Astrocyte (in vitro differentiated cells and primary cell): Measurements from ENCODE around the gene C16orf95. TPM values are rescaled to one million over a fixed set of nuclear protein-coding genes. Genes with fewer than 3 reads are reported as not detected.

Experiments used
- DNase-seq: peaks from one replicate; pipeline ENCODE4 v3.0.0-alpha.2; 2010; ENCODE audit warnings: low read depth
- FAIRE-seq: peaks from 2 replicates; lab custom pipeline; 2011; peaks lifted over from hg19 to GRCh38; lab: Jason Lieb, UNC
- H2AFZ ChIP-seq: 2 replicates; pipeline ENCODE4 v1.6.0; 2012; ENCODE audit warnings: low read depth, low read length, inconsistent platforms
- H3K27ac ChIP-seq: 2 replicates; pipeline ENCODE4 v1.5.1; 2011; ENCODE audit warnings: low read depth, low read length, inconsistent platforms
- H3K27me3 ChIP-seq: 2 replicates; pipeline ENCODE4 v1.6.0; 2011; ENCODE audit warnings: low read length, inconsistent platforms; ENCODE audit not compliant: insufficient read depth
- H3K36me3 ChIP-seq: 2 replicates; pipeline ENCODE4 v1.5.1; 2011; ENCODE audit warnings: low read length, inconsistent platforms; ENCODE audit not compliant: insufficient read depth
- H3K4me1 ChIP-seq: 2 replicates; pipeline ENCODE4 v1.5.1; 2011; ENCODE audit warnings: low read length, inconsistent platforms; ENCODE audit not compliant: insufficient read depth
- H3K4me2 ChIP-seq: 2 replicates; pipeline ENCODE4 v1.6.0; 2012; ENCODE audit warnings: low read length, inconsistent platforms
- H3K4me3 ChIP-seq: 2 replicates; pipeline ENCODE4 v1.5.1; 2011; ENCODE audit warnings: low read depth, mild to moderate bottlenecking, low read length, inconsistent platforms; ENCODE audit not compliant: insufficient read depth
- H3K79me2 ChIP-seq: 2 replicates; pipeline ENCODE4 v1.6.0; 2012; ENCODE audit warnings: mild to moderate bottlenecking, low read length, inconsistent platforms; ENCODE audit not compliant: insufficient read depth
- H3K9ac ChIP-seq: 2 replicates; pipeline ENCODE4 v1.6.0; 2012; ENCODE audit warnings: mild to moderate bottlenecking, low read length, inconsistent platforms
- H3K9me3 ChIP-seq: 2 replicates; pipeline ENCODE4 v1.5.1; 2012; ENCODE audit warnings: low read depth, mild to moderate bottlenecking, low read length, inconsistent platforms; ENCODE audit not compliant: insufficient read depth
- H4K20me1 ChIP-seq: 2 replicates; pipeline ENCODE4 v1.6.0; 2012; ENCODE audit warnings: low read length, inconsistent platforms; ENCODE audit not compliant: insufficient read depth
- H3K27ac Mint-ChIP-seq: one replicate; pipeline ENCODE4 v1.8.0; 2021; ENCODE audit warnings: mild to moderate bottlenecking, mixed read lengths; ENCODE audit not compliant: unreplicated experiment
- H3K27me3 Mint-ChIP-seq: one replicate; pipeline ENCODE4 v1.8.0; 2021; ENCODE audit warnings: low read depth, mixed read lengths; ENCODE audit not compliant: unreplicated experiment
- H3K36me3 Mint-ChIP-seq: one replicate; pipeline ENCODE4 v1.8.0; 2021; ENCODE audit warnings: low read depth, mixed read lengths; ENCODE audit not compliant: unreplicated experiment
- H3K4me1 Mint-ChIP-seq: one replicate; pipeline ENCODE4 v1.8.0; 2021; ENCODE audit warnings: low read depth, mixed read lengths; ENCODE audit not compliant: unreplicated experiment
- H3K4me3 Mint-ChIP-seq: one replicate; pipeline ENCODE4 v1.8.0; 2021; ENCODE audit warnings: mild to moderate bottlenecking, moderate library complexity, mixed read lengths; ENCODE audit not compliant: unreplicated experiment
- H3K9me3 Mint-ChIP-seq: one replicate; pipeline ENCODE4 v1.8.0; 2021; ENCODE audit warnings: mild to moderate bottlenecking, mixed read lengths; ENCODE audit not compliant: unreplicated experiment
- CTCF ChIP-seq: IDR thresholded peaks from 2 replicates; pipeline ENCODE4 v1.5.1; 2011; ENCODE audit warnings: low read depth, mild to moderate bottlenecking, inconsistent platforms, low read length, moderate library complexity; ENCODE audit not compliant: insufficient read depth
- EZH2 ChIP-seq: IDR thresholded peaks from 2 replicates; pipeline ENCODE4 v1.6.1; 2012; ENCODE audit warnings: mild to moderate bottlenecking, low read length, inconsistent platforms; ENCODE audit not compliant: insufficient read depth
- total RNA-seq: library from RNA; stranded (reverse); gene quantifications from 2 replicates; pipeline ENCODE4 v1.2.1, GENCODE V29; 2021

The C16orf95 gene
- total RNA-seq, 1 donor from 2014 or later = 3.3 TPM

GRCh38 chr16:87293990-87294389 lies 23.2 kb downstream of the C16orf95 start:
- Histone ChIP-seq H3K9ac (no peak overlapping the region), H3K79me2 (no peaks in the 10 kb centered on the region), H3K36me3 (no peaks in the 10 kb centered on the region), H4K20me1 (no peaks in the 10 kb centered on the region), H3K4me2 (no peak overlapping the region), H3K27ac (no peak overlapping the region), H3K9me3 (peaks cover 8% of the 10 kb centered on the region), H3K27me3 (no peaks in the 10 kb centered on the region), H2AFZ (no peak overlapping the region), H3K4me3 (no peak overlapping the region), H3K4me1 (no peaks in the 10 kb centered on the region)
- H3K9me3 Mint-ChIP-seq = peaks cover 13% of the 10 kb centered on the region
- DNase-seq = no peak
- FAIRE-seq = no peak
- no peak overlapping the region for H3K4me3 Mint-ChIP-seq
- no peak for TF ChIP-seq CTCF
- TF ChIP-seq EZH2 = no peak
- H3K36me3 Mint-ChIP-seq = peaks cover 16% of the 10 kb centered on the region
- H3K4me1 Mint-ChIP-seq = no peaks in the 10 kb centered on the region
- H3K27me3 Mint-ChIP-seq = peaks cover 6% of the 10 kb centered on the region
- no peak overlapping the region for H3K27ac Mint-ChIP-seq

DNA sequence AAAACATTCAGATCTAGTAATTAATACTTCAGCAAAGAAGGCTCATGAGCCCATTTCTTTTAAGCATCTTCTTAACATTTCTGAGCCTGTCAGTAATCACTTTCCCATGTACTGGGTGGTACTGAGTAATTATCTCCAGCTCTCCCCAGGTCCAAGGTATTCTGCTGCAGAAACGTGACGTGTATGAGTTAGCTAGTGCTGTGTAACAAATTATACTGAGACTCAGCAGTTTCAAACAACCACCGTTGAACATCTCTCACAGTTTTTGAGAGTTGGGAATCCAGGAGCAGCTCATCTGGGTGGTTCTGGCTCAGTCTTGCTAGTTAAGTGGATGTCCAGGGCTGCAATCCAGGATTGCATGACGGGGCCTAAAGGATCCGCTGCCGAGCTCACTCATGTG lies 25.2 kb downstream of the C16orf95 start:
- DNase-seq (no peak), FAIRE-seq (no peak)
- H3K27ac Mint-ChIP-seq = no peak overlapping the region
- Histone ChIP-seq H3K27me3 (no peaks in the 10 kb centered on the region), H3K4me1 (no peaks in the 10 kb centered on the region), H3K9ac (no peak overlapping the region), H3K36me3 (no peaks in the 10 kb centered on the region), H3K4me3 (no peak overlapping the region), H3K27ac (no peak overlapping the region), H3K9me3 (peaks cover 8% of the 10 kb centered on the region), H3K4me2 (no peak overlapping the region), H2AFZ (no peak overlapping the region), H4K20me1 (no peaks in the 10 kb centered on the region), H3K79me2 (no peaks in the 10 kb centered on the region)
- TF ChIP-seq CTCF = no peak
- TF ChIP-seq EZH2 = no peak
- H3K36me3 Mint-ChIP-seq = peaks cover 17% of the 10 kb centered on the region
- no peak overlapping the region for H3K4me3 Mint-ChIP-seq
- peaks cover 14% of the 10 kb centered on the region for H3K9me3 Mint-ChIP-seq
- peaks cover 3% of the 10 kb centered on the region for H3K4me1 Mint-ChIP-seq
- no peaks in the 10 kb centered on the region for H3K27me3 Mint-ChIP-seq

GRCh38 chr16:87288753-87289362 lies 28.3 kb downstream of the C16orf95 start:
- H3K4me3 Mint-ChIP-seq = no peak overlapping the region
- H2AFZ ChIP-seq = no peak overlapping the region
- DNase-seq (peak; percentile 80), FAIRE-seq (no peak)
- no peaks in the 10 kb centered on the region for H3K27me3 ChIP-seq
- peaks cover 10% of the 10 kb centered on the region for H3K9me3 ChIP-seq
- no peaks in the 10 kb centered on the region for H3K4me1 ChIP-seq
- no peak overlapping the region for H3K9ac ChIP-seq
- H3K36me3 Mint-ChIP-seq = peaks cover 20% of the 10 kb centered on the region
- peaks cover 3% of the 10 kb centered on the region for H3K4me1 Mint-ChIP-seq
- no peak overlapping the region for H3K4me2 ChIP-seq
- no peaks in the 10 kb centered on the region for H3K79me2 ChIP-seq
- no peaks in the 10 kb centered on the region for H3K36me3 ChIP-seq
- H3K4me3 ChIP-seq = no peak overlapping the region
- peaks cover 15% of the 10 kb centered on the region for H3K9me3 Mint-ChIP-seq
- TF ChIP-seq EZH2 = no peak
- no peak for TF ChIP-seq CTCF
- H3K27ac Mint-ChIP-seq = no peak overlapping the region
- H4K20me1 ChIP-seq = no peaks in the 10 kb centered on the region
- H3K27ac ChIP-seq = no peak overlapping the region
- H3K27me3 Mint-ChIP-seq = peaks cover 7% of the 10 kb centered on the region
